ENCODE data around the gene MUC6.
"Not testable (repeated sequence)": the region's sequence is repeated elsewhere in the genome, so short reads cannot be mapped to it uniquely, and the experiment has no call there.

The MUC6 gene

DNA sequence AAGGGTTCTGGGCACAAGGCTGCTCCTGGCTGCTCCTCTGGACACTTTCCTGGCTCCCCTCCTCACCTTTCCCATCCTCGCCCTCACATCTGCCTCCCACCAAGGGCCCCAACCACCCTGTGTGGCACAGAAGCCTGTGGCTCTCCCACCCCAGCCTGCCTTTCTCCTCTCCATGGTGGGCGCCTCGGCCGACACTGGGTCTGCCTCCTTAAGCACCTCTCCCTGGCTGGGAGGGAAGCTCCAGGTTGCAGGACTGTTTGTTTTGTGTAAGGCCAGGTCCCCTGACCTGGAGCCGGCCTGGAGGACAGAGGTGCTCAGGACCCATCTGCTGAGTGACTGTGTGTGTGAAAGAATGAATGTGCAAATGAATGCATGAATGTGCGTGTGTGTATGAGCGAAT lies 14.1 kb downstream of the MUC6 start:
- no peak for DNase-seq

DNA sequence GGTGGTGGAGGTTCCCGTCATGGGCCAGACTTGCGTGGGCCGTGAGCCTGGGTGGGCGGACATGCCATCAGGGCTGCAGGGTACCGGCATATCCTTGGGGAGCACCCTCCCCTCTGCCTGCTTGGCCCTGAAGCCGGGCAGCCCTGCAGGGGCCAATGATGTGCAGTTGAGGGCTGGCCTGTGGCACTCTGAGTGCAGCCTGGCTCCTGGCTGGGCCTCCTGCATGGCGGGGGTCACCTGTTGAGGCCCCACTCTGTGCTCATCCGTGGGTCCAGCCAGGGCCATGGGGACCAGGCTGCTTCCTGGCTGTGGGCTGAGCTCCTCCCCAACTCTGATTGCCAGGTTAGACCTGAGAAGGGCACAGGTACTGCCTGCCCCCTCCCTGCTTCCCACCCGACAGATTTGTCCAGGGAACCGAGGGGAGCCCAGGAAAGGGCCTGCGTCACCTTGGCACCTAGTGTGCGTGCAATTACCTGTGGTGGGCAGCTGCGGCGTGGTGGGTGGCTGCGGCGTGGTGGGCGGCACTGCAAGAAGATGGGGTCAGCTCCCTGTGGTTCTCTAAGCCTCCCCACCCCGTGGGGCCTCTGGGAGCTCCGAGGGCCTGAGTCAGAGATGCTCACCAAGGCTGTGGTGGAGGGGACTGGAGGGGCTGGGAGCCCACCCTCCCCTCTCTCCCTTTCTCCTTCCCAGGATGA lies 16.2 kb downstream of the MUC6 start:
- no peak for DNase-seq

DNA sequence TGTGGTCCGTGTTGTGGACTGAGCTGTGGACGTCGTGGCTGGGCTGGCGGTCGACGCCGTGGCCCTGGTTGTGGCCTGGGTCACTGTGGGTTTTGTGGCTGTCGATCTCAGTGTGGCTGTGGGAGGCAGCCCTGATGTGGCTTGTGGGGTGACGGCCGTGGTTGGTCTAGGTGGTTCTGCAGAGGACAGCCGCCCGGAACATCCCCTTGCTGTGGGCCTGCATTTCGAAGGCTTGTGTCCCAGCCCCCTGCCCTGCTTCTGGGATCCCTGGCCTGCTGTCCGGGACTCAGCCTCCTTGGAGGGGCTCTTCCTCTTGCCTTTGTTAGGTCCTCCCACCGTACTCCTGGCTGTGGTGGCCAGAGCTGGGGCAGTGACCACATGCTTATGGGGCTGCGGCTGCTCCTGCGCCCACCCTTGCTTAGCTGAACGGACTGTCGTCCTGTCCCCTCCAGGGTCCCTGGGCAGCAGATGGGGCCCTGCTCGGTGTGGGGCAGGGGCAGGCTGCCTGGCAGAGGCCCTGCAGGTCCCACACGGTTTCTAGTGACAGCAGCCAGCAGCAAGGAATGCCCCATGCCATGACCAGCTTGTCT lies 17.1 kb downstream of the MUC6 start:
- DNase-seq = no peak

GRCh38 chr11:1018091-1018490 lies 18.4 kb downstream of the MUC6 start:
- no peak for DNase-seq

DNA sequence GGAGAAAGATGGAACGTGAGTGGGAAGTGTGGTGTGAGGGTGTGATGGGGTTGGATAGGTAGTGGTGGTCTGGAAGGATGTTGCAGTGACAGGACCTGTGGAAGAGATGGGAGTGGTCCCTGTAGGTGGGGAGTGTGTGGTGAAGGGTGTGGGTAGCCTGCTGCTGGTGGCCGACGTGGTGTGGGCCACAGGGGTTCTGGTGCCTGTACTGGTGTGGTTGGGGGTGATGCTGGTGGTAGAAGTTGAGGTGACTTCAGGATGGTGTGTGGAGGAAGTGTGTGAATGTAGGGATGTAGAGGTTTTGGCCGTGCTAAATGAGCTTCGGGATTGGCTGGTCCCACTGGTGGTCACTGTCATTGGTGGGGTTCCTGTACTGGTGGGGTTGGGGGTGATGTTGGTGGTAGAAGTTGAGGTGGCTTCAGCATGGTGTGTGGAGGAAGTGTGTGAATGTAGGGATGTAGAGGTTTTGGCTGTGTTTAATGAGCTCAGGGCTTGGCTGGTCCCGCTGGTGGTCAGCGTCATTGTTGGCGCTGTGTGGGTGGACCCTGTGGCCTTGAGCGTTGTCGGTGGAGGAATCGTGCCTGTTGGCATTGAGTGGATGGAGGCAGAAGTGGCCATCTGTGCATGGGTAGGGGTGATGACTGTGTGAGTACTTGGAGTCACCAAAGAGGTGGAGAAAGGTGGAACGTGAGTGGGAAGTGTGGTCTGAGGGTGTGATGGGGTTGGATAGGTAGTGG lies 19.1 kb downstream of the MUC6 start:
- peak; percentile 12 for DNase-seq

DNA sequence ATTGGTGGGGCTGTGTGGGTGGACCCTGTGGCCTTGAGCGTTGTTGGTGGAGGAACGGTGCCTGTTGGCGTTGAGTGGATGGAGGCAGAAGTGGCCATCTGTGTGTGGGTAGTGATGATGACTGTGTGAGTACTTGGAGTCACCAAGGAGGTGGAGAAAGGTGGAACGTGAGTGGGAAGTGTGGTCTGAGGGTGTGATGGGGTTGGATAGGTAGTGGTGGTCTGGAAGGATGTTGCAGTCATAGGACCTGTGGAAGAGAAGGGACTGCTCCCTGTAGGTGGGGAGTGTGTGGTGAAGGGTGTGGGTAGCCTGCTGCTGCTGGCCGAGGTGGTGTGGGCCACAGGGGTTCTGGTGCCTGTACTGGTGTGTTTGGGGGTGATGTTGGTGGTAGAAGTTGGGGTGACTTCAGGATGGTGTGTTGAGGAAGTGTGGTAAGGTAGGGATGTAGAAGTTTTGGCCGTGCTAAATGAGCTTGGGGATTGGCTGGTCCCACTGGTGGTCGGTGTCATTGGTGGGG lies 19.9 kb downstream of the MUC6 start:
- DNase-seq = not testable (repeated sequence)

- no peak for DNase-seq
Observed at GRCh38 chr11:1015826-1016545, 20.5 kb downstream of the MUC6 start.

DNA sequence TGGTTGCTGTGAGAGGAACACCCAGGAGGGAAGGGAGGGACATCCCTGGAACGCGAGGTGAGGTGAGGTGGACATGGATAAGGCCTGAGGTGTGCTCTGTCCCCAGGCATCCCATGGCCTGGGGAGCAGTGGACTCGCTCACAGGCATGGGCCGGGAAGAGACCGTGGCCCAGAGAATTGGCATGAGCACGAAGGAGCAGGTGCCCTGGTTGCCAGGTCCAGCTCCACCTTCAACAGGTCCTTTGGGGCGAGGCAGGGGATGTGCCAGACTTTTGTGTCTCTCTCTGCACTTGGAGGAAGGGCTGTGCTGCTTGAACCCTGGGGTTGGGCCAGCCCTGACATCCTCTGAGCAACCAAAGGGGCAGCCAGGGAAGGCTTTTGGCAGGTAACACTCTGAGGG lies 21.5 kb downstream of the MUC6 start:
- DNase-seq = no peak

DNA sequence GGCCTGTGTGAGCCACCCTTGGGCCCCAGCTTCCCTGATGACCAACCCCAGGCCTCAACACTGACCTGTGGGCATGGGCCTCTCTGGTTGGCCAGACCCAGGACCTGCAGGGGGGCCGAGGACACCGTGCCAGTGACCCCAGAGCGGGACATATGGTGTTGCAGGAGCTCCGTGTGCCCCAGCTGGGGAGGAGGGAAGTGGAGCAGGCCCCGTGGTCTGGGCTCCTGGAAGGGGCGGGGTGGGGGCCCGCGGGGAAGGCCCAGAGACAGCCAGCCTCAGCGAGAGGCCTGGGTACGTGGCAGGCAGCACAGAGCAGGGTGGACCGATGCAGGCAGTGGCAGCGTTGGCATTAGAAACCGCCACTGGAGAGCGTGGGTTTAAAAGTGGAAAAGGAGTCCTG lies 22.2 kb downstream of the MUC6 start:
- DNase-seq = no peak

DNA sequence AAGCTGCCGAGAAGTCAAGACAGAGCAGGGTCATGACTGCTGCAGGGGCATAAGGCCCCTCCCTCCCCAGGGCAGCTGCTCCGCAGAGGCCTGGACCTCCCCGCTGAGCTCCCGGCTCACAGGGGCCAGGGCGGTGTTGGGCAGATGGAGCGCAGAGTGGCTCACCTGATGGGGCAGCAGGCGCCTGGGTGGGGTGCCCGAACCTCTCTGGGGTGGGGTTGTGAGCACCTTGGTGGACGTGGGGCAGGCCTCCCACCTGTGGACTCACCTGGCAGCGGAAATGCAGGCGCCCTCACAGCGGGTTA lies 22.9 kb downstream of the MUC6 start:
- DNase-seq = no peak

GRCh38 chr11:1012740-1013630 lies 23.5 kb downstream of the MUC6 start:
- no peak for DNase-seq

GRCh38 chr11:1012291-1012690 lies 24.2 kb downstream of the MUC6 start:
- no peak for DNase-seq

- DNase-seq = no peak
Observed at GRCh38 chr11:1011320-1011698, 25.2 kb downstream of the MUC6 start.

DNA sequence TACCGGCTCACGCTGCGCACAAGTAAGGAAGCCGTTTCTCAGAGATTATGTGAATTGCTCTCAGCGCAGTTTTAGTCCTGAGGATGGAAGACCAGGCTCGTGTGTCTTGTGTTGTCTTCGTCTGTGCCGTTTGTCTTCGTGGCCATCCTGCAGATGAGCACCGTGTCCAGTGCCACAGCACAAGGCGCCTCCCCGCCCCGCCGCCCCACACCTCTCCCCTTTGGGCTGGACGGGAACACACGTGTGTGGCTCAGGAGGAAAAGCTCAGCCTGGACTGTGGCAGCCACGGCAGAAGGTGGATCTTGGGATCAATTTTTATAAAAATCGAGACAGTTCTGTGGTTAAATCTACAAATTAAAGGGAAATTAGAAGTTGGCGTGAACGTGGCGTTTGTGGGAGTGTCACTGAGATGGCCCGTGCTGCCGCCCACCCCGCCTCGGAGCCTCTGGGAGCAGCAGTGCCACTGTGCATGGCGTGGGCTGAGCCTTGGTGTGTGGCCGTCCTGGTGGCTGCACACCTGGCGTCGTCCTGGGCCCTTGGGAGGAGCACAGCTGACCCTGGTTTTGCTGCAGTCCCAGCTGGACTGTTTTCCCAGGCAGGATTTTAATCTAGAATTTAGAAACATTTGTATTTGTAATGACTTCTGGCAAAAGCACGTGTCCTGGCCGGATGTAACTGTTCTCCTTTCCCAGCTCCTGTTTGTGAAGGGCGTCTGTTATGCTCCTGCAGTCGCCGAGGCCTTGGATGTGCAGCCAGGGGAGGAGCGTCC lies 25.8 kb downstream of the MUC6 start:
- DNase-seq = no peak

DNA sequence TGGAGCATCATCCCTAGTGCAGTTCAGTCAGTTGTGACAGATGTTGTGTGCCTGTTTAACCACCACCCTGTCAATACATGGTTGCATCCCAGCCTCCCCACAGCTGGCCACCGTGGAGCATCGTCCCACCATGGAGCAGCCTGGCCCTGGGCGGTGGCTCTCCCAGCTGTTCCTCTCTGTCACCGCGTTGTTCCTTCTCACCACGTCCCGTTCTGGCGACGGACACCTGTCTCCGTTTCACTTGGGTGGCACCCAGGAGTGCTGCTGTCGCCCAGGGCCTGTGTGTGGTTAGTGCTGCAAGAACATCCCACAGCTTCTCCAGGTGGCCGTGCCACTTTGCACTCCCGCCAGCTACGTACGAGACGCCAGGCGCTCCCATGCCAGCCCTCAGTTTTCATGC lies 26.5 kb downstream of the MUC6 start:
- no peak for DNase-seq

- no peak for DNase-seq
Observed at GRCh38 chr11:1009371-1009770, 27.1 kb downstream of the MUC6 start.

DNA sequence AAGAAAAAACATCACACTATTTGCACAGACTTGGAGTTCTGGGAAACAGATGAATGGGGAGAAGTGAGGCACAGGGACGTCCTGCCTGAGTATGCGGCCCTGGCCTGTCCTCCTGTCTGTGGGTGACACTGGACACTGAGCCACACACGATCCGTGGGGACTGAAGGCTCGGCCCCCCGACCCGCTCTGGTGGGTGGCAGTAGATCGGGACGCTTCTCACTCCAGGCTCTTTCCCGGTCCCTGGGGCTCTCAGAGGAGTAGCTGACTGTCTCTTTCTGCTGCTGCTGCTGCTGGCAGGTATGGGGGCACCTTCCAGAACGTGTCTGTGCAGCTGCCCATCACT lies 27.7 kb downstream of the MUC6 start:
- no peak for DNase-seq

GRCh38 chr11:1008001-1008802 lies 28.3 kb downstream of the MUC6 start:
- DNase-seq = no peak

GRCh38 chr11:1007279-1007678 lies 29.2 kb downstream of the MUC6 start:
- DNase-seq = no peak

DNA sequence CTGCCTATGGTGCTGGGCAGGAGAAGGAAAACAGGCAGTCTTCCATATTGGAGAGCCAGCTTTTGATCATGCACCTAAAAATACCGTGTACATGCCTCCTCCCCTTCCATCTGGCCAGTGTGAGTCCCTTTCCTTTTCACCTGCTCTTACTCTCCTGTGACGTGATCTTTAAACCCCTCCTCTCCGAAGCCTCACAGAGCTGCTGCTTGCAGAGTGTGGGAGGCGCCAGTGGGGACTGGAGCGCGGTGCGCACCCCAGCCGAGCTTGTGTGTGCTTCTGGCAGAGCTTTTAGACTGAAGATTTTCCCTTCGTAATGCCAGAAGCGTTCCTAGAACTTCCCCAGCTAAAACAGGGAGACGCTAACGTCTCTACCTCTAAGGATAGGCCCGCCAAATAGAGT lies 29.8 kb downstream of the MUC6 start:
- no peak for DNase-seq

GRCh38 chr11:1005928-1006327 lies 30.6 kb downstream of the MUC6 start:
- DNase-seq = no peak

All from EL (cell line).